ENCODE data around the gene SPATA13. TPM values are rescaled to one million over a fixed set of nuclear protein-coding genes. Genes with fewer than 3 reads are reported as not detected.

Gene SPATA13
- total RNA-seq, 1 experiment from 2014 or later: 2.9 TPM

GRCh38 chr13:24252136-24252535 is 91.6 kb downstream of the SPATA13 start:
- no peak for DNase-seq (ENCODE audit: low read depth)

DNA sequence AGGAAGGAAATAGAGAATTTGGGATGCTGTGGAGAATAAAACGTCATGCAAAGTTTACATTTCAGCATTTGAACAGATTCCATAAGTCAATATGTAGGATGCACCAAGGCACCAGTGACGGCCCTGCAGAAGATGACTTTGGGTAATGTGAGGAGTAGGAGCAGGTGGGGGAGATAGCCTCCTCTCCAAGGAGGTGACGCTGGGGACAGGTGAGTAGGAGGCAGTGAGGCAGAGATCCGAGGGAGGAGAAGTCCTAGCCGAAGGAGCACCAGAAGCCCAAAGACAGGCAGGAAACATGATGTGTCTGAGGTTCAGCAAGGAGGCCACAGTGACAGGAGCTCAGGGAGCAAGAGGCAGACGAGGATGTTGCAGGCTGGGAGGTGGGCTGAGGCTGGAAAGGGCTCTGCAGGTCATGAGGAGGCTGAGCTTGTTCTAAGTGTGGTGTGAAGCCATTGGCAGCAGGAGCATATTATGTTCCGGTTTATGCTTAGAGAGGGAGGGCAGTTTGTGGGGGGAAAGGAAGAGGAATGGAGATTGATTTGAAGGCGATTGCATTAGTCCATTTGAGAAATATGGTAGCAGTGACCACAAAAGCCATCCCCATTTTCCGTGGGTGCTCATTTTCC is 93.1 kb downstream of the SPATA13 start:
- DNase-seq (ENCODE audit: low read depth): no peak

GRCh38 chr13:24254146-24254841 is 93.8 kb downstream of the SPATA13 start:
- DNase-seq (ENCODE audit: low read depth): no peak

DNA sequence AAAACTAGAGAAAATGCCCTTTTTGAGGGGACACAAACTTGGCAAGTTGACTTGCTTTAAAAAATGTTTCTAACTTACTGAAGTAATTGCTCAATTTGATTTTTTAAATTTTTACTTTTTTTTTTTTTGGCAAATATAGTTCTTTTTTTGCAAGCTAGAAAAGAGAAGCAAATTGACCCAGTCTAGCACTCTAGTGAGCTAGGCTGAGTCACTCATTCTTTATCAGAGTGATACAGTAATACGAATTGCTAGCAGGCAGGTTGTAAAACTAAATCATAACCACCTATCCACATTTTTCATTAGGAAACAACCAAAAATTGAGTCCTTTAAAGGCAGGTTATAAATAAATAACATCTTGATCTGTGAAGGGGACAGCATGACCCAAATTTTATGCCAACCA is 97.0 kb downstream of the SPATA13 start:
- DNase-seq (ENCODE audit: low read depth): no peak

GRCh38 chr13:24261566-24261965 is 101.0 kb downstream of the SPATA13 start:
- no peak for DNase-seq (ENCODE audit: low read depth)

DNA sequence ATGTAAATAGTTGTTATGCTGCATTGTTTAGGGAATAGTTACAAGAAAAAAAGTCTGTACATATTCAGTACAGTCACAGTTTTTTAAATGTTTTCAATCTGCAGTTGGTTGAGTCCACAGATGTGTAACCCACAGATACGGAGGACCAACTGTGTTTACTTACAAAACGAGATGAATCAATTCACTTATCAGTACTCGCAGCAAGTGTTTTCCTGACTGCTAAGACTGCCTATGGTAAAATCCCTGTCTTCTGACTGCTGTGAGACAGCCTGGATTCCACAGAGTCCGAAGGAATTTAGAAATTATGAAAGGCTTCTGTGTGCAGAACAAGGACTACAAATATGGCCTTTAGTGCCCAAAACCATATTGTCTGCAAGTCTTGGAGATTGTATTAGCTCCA is 103.1 kb downstream of the SPATA13 start:
- DNase-seq (ENCODE audit: low read depth): no peak

- no peak for DNase-seq (ENCODE audit: low read depth)
These were observed 104.5 kb downstream of the SPATA13 start for GRCh38 chr13:24264976-24265375.

GRCh38 chr13:24265453-24265852 is 104.9 kb downstream of the SPATA13 start:
- DNase-seq (ENCODE audit: low read depth): no peak

GRCh38 chr13:24267274-24267673 is 106.8 kb downstream of the SPATA13 start:
- no peak for DNase-seq (ENCODE audit: low read depth)

DNA sequence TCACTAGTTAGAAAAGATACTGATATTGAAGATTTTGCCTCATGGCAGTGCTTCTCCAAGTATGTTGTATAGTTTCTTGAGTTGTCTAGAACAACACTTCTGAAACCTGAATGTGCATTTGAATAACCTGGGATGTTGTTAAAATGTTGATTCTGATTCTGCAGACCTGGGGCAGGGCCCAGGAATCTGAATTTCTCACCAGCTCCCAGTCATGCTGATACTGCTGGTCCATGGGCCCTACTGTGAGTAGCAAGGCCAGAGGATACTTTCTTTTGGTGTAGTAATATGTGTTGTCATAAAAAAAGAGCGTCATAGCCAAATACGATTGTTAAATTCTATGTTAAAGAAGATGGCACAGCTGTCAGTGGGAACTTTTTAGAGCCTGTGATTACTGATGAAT is 107.3 kb downstream of the SPATA13 start:
- no peak for DNase-seq (ENCODE audit: low read depth)

DNA sequence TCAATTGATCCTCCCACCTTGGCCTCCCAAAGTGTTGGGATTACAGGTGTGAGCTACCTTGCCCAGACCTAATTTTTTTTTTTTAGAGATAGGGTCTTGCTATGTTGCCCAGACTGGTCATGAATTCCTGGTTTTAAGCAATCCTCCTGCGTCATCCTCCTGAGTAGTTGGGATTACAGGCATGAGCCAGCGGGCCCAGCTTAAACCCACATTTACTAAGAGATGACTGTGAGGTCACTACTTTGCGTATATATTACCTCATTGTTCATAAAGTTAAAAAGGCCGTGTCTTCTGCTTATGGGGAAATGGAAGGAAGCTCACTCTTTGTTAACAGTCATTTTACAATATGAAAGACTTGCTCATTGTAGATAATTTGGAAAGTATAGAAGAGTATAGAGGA is 109.3 kb downstream of the SPATA13 start:
- DNase-seq (ENCODE audit: low read depth): no peak

DNA sequence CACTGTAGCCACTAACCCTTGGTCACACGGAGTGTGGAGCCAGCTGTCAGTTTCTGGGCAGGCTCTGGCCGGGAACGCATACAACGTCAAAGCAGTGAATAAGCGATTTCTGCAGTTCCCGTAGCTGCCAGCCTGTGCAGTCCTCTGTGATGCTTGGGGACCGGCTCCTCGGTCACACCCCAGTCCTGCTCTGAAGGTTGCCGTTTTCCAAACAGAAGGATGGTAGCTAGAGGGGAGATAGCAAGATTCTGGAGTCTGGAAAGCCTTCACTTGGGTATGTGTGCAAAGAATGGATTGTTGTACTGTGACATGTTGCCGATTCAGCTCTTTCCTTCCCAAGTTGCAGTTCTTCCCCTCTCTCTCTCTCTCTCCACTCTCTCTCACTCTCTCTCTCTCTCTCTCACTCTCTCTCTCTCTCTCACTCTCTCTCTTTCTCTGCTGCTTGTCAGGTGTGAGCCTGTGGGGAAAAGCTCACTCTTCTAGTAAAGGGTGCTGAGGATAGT is 110.2 kb downstream of the SPATA13 start:
- DNase-seq (ENCODE audit: low read depth): no peak

DNA sequence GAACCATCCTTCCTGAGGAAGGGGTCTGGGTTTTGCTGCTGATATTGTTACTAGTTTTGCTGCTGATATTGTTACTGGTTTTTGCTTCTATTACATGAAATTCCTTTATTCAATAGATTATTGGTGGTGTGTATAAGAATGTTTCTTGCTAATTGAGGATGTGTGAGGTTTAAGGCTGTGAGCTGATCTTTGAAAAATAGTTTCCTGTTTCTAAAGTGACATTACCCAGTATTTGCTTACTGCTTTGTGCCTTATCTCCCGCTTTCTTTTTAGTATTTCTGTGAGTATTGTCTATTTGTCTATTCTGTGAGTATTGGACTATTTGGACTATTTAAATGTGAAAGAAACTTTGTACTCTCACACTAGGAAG is 110.7 kb downstream of the SPATA13 start:
- DNase-seq (ENCODE audit: low read depth): no peak

DNA sequence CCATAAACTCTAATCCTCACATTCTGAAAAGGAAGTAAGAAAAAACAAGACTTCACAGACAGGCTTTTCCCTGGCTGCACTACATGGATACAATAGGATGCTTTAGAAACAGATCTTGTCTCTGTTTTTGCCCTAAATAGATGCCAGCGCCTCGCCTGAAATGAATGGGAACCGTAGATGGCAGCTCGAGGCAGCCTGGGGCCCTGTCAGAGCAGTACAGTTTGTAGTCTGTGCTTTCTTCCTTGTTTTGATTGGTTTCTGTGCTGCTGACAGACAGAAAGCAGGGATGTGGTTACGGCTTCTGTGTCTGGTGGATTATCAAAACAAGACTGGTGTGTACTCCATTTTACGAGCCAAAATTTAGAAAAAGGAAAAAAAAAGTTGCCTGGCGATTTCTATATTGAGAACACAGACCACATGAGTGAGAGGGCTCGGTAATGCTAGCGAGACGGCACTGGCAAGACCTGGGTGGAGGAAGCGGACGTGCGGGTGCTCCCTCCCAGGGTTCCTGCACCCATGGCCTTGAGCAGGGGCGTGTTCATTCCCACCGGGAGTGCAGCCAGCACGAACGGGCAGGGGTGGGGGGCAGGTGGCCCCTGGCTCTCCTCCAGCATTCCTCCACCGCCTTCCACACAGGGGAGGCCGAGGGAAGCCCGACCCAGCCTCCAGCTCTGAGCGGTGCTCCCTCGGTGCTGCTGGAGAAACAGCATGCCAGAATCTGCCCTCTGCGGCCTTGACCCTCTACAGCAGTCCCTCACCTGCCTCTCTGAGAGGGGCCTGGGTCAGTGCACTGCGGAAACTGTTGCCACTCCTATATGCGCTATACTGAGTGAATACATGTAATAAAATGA is 111.3 kb downstream of the SPATA13 start:
- DNase-seq (ENCODE audit: low read depth): peak; percentile 16

- DNase-seq (ENCODE audit: low read depth): no peak
These were observed 112.1 kb downstream of the SPATA13 start for GRCh38 chr13:24272452-24273161.

DNA sequence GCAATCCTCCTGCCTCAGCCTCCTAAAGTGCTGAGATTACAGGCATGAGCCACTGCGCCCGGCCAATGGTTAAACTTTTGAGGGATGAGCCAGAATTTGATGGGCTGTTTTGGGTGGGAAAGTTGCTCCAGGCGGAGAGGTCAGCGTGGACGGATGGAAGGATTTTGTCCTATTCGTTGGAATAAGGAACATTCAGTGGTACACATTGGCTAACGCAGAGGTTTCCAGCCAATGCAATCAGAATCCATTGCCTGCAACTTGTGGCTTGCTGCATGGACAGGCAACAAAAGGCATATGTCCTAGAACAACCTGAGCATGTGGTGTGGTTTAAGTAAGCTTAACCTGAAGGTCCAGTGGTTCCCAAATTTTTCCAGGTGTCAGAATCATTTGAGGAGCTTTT is 113.4 kb downstream of the SPATA13 start:
- DNase-seq (ENCODE audit: low read depth): no peak

DNA sequence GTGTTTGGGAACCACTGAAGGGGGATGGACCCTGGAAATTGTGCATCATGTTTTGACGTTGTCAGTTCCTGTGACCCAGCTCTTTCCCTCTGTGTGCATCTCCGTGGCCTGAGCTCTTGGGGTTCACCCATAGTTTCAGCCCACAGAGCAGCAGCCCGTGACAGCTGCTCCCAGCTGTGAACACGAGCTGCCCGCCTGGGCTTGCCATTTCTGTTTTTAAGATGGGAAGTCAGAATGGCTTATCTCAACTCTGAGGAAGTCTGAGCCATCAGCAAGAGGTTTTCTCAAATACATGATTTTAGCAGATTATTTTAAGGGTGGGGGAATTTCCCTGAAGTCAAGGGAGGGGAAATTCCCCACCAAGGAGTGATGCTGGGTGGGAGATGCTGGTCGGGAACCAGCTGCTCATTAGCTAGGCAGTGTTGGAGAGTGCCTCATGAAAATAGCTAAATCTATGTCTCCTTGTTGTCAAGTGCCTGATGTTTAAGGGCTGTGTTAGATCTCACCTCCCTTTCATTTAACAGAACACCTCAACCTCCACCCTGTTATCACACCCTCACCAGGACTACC is 114.0 kb downstream of the SPATA13 start:
- DNase-seq (ENCODE audit: low read depth): no peak

DNA sequence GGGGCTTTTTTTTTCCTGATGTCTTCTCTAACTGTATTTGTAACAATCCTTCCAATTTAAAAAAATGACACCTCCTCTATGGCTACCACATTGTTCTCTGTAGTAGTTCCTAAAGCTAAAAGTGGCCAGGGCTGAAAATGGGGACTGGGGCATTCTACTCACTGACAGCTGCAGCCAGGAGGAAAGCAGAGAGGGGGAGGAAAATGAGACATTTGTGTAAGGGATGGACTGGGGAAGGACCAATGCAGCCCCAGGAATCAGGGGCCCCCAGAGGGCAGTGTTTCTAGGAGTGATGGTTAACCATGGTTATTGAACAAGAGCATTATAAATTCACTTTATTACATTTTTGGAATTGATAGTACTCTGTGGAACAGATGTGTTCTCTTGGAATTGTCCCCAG is 114.5 kb downstream of the SPATA13 start:
- no peak for DNase-seq (ENCODE audit: low read depth)

DNA sequence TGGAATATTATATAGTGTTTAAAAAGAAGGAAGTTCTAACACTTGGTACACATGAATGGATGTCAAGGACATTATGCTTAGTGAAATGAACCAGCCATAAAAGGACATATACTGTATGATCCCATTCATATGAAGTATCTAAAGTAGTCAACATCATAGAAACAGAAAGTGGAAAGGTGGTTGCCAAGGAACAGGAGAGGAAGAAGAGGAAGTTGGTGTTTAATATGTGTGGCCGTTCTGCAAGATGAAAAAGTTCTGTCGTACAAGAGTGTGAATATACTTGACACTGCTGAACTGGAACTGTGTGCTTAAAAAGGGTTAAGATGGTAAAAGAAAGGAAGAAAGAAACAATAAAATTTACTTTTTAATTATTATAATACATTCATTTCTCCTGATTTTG is 115.8 kb downstream of the SPATA13 start:
- DNase-seq (ENCODE audit: low read depth): no peak

- DNase-seq (ENCODE audit: low read depth): no peak
These were observed 116.3 kb downstream of the SPATA13 start for GRCh38 chr13:24276861-24277260.

DNA sequence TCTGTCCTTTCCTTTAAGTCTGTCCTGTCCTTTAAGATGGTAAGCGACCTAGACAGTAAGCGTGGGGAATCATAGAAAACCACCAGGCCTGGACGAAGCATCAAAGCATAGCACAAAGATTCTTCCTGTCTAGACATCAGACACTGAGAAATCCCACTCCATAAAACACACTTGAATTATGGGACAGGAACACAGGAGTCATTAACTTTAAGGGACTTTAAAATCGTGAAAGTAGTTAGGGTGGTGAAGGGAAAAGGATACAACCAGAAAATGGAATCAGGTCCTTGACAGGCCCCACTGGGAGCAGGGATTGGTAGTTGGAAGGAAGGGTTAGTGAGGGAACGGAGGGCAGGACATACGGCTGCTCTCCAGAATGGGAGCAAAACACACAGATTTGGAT is 117.2 kb downstream of the SPATA13 start:
- DNase-seq (ENCODE audit: low read depth): no peak
